NCI-H526 treated with DMSO at 0.1 percent for 48 hours (cell line): ENCODE results near the gene JADE1.

Experiments used
- DNase-seq: peaks from one replicate; lab custom pipeline; 2025; lab: John Stamatoyannopoulos, UW

The JADE1 gene

DNA sequence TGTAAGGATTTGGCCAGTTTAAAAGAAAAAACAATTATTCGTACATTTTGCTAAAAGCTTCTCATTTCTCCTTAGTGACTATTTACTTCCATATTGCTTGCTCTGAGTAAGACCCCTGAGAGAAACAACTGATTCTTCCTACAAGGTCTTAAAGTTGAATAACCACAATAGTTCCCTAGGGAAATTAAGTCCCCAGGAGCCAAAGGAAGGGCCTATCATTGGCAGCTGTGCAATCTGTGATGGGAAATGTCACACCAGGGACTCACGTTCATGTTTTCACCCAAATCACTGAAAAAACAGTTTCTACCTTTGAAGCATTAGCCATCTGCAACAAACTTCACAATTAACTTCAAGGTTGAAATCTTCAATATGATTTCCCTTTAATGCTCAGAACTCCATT, 66.7 kb downstream of the JADE1 start:
- no peak for DNase-seq

DNA sequence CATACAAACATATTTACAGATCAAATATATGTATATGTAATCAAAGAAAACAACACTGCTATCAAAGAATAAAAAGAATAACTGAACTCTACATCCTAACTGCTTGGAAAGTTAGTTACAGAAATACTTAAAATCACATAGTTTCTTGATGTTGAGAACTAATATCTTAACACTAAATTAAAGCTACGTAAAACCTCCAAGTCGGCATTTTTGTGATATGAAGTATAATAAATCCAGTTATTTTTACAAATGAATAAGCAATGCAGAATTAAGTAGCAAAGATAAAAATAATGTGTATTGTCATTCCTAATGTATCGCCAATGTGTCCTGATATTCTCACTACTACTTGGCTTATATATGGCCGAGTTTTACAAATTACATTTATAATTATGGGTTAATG, 68.4 kb downstream of the JADE1 start:
- DNase-seq: no peak

DNA sequence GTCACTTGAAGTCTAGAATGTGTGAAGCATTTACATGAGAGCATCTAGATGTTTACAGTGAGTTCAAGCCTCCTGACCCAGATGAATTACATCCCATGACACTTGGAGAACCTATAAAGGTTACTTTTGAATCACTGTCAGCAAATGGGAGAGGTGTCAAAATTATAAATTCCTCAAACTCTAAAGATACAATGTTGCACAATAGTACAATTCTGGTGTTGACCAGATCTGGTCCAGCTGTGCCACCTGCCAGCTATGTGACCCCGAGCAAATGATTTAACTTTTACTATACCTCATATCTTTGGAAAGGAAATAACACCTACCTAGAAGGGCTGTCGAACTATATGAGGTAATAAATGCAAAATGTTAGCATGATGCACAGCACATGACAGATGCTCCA, 69.8 kb downstream of the JADE1 start:
- no peak for DNase-seq

DNA sequence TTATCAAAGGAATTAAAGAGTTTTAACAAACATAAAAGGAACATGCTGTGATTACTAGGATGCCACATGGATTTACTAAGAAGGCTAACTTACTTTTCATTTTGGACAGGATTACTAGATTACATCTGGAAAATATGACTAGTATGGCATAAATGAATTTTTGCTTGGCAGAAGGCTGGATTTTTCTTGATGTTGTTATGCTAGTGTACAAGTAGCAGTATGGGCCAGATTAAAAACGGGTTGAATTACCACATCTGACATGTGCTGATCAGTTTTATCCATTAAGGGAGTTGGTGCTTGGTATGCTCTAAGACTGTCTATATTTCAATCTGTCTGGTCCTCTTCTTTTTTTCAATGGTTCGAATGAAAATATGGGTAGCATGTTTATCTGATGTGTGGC, 70.5 kb downstream of the JADE1 start:
- no peak for DNase-seq

DNA sequence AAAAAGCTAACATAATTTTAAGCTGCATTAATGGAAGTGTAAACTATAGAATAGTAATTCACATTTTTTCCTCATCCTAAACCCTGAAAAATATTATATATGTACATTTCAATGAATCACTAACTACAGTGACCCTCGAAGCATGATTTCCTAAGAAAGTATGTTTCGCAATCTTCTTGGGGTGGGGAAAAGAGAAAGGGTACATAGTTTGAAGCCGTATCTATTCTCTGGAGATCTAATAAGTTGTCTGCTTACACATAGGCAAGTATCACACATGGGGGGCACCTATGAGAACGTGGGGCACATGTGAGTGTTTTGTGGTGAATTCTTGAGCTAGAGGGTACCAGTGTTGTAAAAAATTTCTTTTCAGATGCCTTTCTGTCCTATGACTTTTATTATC, 71.2 kb downstream of the JADE1 start:
- DNase-seq: no peak

DNA sequence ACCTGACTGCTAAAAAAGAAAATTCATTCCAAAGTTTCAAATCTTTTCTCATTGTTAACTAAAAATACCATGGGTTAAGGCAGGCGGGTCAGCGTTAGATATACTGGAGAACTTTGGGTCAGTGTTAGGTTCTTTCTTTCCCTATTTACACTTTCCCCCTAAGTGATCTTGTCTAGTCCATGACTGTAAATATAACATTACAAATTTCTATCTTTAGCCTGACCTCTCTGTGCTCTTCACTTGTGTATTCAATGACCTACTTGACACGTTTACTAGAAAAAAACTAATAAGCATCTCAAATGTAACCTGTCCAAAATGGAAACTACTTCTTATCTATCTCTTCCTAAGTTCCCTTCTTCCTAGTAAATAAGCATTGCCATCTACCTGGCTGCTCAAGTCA, 95.3 kb downstream of the JADE1 start:
- DNase-seq: no peak

DNA sequence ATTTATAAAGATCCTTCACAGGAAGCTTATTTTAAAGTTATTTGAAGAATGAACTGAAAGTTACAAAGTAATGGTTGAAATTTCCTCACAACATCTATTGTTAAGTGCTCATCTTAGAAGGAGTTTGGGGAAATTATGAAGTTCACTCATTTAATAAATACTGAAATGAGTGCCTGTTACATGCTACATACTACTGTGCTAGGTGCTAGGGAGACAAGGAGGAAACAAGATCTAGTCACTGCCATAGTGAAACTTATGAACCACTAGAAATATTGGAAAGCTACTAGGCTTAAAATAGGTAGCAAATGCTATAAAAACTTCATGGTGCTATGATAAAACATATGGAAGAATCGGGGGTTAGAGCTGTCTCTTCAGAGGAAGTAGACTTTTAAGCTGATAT, 97.1 kb downstream of the JADE1 start:
- no peak for DNase-seq

DNA sequence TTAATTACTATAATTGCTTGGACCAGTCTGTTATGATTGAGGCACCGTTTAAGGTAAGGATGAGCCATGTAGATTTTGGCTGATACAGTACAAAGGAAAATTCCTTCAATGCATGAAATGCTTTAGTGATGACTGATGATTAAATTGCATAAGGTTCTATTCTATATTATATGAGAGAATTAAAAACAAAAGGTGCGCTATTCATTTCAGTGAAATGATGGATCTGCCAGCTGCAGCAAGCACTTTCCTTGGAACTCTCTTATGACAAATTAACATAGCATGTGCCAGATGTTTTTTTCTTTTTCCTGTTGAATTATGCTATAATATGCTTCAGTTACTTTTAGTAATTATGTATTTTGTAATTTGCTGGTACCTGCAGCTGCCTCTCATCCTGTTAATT, 98.5 kb downstream of the JADE1 start:
- DNase-seq: no peak

DNA sequence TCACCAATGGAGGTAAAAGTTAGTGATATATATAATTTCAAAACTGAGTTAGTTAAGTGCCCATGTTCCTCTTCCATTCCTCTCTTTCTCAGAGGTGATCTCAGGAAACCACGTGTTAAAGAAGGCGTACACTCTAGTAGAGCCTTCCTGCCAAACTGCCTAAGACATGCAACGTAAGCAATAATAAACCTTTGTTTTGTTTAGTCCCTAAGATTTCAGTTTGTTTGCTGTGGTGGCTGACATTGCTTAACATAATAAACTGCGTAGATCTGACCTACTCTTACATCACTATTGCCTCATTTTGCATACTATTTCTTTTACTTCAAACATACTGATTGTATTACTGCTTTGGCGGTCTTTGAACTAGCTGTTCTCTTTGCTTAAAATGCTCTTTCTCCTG, 99.2 kb downstream of the JADE1 start:
- no peak for DNase-seq

DNA sequence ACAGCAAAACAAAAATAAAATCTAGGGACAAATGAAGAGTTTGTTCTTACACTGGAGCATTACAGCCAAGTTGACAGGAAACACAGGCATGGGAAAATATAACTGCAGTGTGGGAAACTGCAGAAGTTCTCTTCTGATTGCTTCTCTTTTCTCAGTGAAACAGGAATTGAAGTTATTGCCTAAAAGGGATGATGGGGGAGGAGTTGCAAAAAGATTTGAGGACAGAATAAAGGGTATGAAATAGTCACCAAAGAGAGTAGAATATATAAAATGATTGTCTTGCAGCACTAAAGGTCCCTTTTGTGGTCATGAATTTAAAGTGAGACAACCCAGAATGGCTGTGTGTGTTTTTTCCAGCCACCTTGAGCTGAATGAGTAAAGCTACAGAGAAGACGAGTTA, 103.7 kb downstream of the JADE1 start:
- no peak for DNase-seq

DNA sequence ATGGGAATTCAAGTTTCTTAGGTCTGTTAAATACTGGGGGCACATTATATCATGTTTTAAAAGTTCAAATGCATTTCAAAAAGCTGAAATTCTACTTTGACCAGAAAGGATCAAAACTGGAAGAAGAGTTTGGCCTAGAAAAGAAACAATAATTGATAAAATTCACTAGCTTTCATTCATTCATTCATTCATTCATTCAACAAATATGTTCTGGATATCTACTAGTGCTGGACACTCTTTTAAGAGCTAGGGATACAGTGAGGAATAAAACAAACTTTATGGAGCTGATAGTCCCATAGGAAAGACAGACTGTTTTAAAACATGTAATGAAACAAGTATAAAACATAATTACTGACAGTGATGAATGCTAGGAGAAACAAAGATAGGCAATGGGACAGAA, 106.0 kb downstream of the JADE1 start:
- DNase-seq: no peak

DNA sequence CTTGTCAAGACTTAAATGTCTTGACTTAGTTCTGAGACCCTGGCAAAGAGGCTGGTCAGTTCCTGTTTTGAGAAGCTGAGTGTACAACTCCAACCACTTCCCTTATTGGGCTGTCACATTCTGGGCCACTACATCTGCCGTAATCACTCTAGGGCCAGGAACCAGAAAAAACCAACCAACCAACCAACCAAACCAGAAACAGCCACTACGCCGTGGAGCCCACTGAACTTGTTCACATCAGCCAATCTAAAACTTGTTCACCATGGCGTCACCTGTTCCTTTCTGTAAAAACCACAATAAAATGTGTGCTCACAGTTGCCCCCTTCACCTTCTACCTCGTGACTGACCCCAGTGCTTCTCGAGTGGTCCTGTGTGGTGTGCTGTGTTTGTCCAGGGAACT, 107.3 kb downstream of the JADE1 start:
- DNase-seq: no peak

DNA sequence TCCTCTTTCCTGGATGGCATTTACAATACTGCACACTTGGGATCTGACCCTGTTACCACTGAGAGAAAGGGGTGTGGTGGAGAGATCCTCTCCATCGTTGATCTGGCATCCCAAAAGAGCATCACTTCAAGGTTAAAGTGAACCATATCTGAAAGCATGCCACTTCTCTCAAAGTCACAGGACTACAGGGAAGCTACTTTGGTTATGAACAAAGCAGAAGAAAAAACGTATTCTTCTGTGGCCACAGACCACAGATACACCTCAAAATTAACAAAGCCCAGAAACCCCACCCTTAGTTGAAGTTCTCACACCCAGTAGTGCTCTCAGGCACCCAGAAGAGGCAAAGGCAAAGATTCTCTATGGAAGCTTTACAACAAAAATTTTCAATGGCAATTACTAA, 108.3 kb downstream of the JADE1 start:
- no peak for DNase-seq

DNA sequence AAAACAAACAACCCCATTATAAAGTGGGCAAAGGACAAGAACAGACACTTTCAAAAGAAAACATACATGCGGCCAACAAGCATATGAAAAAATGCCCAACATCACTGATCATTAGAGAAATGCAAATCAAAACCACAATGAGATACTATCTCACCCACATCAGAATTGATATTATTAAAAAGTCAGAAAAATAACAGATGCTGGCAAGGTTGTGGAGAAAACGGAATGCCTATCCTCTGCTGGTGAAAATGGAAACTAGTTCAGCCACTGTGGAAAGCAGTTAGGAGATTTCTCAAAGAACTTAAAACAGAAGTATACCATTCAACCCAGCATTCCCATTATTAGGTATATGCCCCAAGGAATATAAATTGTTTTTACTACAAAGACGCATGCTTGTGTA, 112.5 kb downstream of the JADE1 start:
- no peak for DNase-seq
